SW480 (cell line): ENCODE results near the gene EPPIN.
"Not testable (repeated sequence)": the region's sequence is repeated elsewhere in the genome, so short reads cannot be mapped to it uniquely, and the experiment has no call there.

Experiments used
- DNase-seq: peaks from one replicate; pipeline ENCODE4 v3.0.0-alpha.2; 2016; ENCODE audit warnings: low spot score

The EPPIN gene

DNA sequence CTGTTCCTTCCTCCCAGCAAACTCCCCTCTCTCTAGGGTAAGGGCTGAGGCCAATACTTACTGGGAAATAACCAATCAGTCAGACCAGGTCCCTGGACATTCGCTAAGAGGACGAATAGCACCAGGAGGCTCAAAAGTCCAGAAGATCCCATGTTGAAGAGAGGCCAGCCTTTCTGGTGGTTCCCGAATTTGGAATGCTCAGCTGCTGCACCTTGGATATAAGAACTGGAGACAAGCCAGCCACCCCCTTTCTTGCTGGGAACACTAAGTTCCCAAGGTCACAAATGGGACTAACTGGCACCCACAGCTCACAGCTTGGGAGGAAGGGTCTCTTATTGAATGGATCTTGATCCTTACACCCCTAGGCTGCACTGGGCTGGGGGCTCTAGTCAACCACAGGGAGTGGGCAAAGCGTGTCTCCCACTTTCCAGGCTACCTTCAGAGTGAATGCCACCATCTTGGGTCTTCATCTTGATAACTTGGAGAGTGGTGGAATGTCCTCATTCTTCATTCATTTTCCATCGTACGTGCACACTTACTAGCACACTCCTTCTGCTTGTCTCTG is at the start of gene EPPIN:
Gene EPPIN (minus strand): TSS at position 196 of the 565 bp plus-strand sequence. CDS start 44 bp downstream, at position 152.
- DNase-seq, result no peak

DNA sequence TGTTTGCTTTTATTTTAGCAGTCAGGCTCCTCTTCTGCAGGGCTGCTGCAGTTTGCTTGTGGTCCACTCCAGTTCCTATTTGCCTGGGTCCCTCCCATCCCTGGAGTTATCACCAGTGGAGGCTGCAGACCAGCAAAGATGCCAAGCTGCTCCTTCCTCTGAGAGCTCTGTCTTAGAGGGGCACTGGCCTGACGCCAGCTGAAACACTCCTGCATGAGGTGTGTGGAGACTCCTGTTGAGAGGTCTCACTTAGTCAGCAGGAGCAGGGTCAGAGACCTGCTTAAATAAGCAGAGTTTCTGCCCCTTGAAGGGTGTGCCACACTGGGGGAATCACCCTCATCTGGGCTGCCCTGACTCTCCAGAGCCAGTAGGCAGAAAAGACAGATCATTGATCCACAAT is 48.0 kb upstream of the EPPIN start:
- no peak for DNase-seq

DNA sequence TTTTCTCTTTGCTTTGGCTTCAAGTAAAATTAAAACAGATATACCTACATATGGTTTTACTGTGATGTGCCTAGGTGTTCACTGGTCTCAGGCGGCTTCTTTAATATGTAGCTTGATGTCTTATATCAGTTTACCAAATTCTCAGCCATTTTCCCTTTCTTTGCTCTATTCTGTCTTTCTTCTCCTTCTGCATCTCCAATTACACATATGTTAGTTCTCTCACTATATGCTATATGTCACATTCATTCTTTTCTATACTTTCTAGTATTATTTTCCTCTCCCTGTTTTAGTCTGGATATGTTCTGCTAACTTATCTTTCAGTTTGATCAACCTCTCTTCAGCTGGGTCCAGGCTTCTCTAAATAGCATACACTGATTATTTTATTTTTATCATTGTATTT is 46.3 kb upstream of the EPPIN start:
- no peak for DNase-seq

DNA sequence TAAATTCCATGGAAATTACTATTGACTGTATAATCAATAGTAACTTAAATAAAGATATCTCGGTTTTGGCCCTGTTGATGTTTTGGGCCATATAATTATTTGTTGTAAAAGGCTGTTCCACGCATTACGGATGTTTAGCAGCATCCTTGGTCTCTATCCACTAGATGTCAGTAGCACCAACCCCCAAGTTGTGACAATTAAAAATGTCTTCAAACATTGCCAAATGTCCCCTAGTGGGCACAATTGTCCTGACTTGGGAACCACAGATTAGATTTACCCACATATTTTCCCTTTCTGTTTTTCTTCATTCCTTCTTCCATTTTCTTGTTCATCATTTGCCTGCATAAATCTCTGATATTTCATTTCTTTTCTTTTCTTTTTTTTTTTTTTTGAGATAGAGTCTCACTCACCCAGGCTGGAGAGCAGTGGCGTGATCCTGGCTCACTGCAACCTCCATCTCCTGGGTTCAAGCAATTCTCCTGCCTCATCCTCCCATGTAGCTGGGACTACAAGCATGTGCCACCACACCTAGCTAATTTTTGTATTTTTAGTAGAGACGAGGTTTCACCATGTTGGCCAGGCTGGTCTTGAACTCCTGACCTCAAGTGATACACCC is 45.5 kb upstream of the EPPIN start:
- peak; percentile 81 for DNase-seq

DNA sequence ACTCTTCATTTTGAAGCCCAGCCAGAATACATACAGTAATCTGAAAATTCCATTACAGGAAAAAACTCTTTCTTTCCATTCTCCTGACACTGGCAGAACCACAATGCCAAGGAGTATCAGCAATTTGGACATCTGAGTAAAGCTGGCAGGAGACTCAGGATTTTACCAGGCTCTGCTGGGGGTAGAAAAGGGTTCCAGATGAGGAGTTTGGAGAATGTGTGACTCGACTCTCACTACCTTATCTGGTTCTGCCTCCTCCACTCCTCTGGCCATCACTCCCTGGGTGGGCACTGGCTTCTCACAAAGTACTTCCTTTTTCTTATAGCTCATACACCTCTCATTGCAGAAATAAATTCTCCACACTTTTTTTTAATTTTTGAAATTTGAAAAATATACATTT is 42.5 kb upstream of the EPPIN start:
- no peak for DNase-seq

DNA sequence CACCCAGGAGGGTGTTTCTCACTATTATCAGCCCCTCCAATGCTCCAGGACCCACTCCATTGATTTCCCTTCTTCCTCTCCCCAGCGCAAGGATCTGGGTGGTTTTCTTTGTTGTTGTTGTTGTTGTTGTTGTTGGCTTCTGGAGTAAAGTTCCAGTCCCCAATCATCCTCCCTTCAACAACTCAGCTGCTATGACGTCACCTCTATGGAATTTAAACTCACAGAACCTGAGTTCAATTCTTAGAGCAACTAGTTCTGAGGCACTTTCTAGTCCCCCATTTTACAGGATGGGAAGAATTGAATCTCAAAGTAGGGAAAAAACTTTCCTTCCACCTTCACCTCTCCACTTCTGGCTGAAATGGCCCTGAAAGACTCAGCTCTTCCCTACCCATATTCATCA is 41.6 kb upstream of the EPPIN start:
- DNase-seq, result no peak

DNA sequence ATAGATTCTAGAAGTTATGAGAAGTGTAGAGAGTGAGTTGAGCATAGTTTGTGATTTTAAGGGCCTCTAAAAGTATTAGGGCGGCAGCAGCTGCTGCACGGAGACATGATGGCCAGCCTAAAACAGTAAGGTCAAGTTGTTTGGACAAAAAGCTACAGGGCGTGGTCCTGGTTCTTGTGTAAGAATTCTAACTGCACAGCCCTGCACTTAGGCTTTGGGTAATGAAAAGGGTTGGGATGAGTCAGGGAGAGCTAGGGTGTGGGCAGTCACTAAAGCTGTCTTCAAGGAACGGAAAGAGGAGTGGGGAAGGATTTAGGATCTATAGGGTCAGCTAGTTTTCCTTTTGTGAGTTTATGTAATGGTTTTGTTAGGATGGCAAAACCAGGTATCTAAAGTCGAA is 38.8 kb upstream of the EPPIN start:
- not testable (repeated sequence) for DNase-seq

DNA sequence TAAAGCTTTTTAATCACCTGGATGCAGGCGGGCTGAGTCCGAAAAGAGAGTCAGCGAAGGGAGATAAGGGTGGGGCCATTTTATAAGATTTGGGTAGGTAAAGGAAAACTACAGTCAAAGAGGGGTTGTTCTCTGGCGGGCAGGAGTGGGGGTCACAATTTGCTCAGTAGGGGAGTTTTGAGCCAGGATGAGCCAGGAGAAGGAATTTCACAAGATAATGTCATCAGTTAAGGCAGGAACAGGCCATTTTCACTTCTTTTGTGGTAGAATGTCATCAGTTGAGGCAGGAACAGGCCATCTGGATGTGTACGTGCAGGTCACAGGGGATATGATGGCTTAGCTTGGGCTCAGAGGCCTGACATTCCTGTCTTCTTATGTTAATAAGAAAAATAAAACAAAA is 37.1 kb upstream of the EPPIN start:
- not testable (repeated sequence) for DNase-seq

DNA sequence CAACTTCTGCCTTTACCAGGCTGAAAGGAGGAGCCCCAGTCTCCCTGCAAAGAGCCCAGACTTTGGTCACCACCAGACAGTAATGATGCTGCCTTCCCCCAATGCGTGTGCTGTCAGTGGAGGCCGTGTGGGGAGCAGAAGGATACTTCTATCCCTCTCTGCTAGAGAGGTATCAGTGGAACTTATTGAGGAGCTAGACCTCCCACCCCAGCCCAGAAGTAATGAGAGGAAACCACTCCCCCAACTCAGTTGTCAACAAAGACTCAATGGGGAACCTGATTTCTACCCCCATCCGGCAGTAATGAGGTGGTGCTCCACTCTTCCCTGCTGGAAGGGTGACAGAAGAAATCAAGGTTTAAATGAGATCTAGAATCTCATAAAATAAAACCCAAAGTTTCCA is 36.3 kb upstream of the EPPIN start:
- DNase-seq, result no peak

DNA sequence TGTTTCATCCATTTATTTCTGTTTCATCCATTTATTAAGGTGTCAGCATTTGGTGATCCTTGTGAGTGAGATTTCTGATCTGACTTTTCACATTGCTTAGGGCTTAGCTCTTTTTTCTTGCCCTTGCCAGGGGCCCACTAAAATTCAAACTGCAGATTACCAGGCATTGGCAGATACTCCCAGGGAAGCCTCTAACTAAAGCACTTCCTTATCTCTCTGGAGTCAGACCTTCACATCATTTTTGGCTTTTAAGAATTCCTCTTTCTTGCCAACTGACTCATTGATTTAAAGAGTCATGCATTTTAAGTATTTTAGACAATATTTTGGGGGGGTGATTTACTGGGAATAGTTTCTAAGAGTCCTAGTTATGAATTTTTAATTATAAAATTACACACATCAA is 34.5 kb upstream of the EPPIN start:
- DNase-seq, result no peak

DNA sequence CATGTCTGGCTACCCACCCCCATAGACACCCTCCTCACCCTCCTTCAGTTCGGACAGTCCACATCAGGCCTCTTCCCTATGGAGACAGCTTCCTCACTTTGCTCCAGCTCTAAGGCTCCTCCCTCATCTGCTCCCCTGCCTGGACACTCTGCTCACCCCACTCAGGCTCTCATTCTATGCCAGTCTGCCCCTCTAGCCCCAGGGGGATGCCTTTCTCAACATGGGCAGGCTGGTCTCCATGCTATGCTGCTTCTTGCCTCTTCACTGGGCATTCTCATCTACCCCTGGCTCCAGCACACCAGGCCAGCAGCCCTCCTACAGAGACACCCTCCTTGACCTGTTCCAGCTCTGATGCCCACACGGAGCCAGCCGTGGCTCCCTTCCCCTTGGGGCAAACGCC is 32.0 kb upstream of the EPPIN start, which contains the start of gene WFDC8:
Gene WFDC8 (minus strand): TSS at position 101 of the 400 bp plus-strand sequence. CDS start 37 bp downstream, at position 64.
- no peak for DNase-seq

DNA sequence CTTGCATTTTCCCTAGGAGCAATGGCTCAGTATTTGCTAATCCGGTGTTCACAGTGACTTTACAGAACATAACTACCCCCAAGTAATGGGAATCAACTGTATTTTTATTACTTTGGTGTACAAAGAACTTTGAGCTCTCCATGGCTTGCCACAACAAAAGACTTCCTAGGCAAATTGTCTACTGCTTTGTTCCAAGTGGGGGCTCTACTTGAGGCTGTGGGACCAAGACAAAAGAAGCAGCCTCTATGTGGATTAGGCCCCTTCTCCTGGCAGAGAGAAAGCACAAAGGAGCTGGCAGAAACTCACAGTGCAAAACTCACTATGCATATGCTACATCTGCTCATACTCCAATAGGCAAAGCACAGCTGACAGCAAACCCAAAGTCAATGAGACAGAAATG is 31.0 kb upstream of the EPPIN start:
- DNase-seq, result no peak

DNA sequence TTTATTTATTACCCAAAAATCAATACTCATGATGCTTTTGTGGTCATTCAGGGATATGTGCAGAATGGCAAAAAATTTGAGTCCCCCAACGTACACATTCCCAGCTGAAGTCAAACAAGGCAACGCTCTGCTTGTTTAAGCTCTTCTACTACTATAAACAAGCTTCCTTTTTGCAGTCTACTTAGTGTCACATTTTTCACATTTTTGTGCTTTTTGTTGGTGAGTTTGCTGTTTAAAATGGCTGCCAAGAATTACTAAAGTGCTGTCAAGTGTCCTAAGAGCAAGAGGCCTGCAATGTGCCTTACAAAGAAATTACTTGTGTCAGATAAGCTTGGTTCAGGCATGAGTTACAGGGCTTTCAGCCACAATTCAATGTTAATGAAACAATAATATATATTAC is 29.8 kb upstream of the EPPIN start:
- no peak for DNase-seq

DNA sequence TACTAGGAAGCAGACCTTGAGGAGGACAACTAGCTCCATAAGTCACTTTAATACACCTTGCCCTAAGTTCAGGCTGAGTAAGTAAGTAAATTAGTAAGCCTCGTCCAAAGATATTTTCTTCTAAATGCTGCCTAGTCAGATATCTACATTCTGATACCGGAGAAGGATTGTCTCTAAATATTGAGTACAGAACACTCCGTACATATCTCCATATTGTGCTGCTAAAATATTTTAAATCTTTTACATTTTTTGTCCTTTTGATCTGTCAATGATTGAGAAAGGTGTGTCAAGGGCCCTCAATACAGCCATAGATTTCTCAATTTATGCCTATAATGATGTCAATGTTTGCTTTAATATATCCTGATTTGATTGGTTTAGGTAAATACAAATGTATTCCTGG is 28.7 kb upstream of the EPPIN start:
- no peak for DNase-seq

DNA sequence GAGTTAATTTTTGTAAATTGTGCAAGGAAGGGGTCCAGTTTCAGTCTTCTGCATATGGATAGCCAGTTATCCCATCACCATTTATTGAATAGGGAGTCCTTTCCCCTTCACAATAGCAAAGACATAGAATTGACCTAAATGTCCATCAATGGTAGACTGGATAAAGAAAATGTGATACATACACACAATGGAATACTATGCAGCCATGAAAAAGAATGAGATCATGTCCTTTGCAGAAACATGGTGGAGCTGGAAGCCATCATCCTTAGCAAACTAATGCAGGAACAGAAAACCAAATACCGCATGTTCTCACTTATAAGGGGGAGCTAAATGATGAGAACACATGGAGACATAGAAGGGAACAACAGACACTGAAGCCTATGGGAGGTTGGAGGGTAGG is 22.4 kb upstream of the EPPIN start:
- not testable (repeated sequence) for DNase-seq

DNA sequence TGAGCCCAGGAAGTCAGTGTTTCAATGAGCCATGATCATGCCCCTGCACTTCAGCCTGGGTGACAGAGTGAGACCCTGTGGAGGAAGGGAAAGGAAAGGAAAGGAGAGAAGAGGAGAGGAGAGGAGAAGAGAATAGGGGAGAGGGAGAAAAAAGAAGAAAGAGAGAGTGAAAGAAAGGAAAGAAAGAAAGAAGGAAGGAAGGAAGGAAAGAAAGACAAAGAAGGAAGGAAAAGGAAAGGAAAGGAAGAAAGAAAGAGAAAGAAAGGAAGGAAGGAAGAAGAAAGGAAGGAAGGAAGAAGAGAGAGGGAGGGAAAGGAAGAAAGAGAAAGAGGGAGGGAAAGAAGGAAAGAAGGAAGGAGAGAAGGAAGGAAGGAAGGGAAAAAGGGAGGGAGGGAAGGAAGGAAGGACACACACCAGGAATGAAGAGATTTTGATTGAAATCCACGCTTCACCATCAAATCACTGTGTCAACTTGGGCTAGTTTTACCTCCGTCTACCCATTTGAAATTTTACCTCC is 17.6 kb upstream of the EPPIN start:
- no peak for DNase-seq

DNA sequence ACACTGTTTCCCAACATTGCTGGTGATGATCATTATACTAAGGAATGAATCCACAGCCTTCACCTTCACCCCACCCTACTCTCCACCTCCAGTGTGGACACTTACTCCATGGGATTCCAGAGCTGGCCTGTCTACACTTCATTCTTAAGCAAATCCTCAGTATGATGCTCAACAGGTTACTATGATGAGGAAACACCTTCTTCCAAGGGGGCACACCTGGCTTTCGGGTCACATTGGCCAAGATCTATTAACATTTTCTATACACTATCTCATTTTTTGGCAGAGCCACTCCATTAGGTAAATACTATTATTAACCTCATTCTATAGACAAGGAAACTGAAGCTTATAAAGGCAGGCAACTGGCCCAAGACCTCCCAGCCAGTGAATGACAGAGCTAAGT is 8.0 kb upstream of the EPPIN start:
- DNase-seq, result no peak

DNA sequence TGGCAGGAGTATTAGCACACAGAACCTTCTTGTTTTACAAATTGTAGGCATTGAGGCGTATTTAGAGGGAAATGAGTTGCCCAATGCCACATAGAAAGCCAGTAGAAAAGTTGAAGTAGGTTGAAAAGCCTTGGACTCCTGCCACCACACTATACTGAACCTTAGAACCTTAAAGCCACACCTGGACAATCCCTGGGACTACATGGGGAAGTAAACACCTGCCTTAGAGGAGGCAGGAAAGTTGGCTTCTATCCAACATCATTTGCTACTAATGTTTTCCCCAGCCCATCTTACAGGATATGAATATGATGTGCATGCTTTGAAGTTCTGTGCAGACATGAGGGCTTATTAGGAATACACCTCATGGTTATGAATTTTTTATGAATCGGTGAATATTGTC is 5.3 kb upstream of the EPPIN start:
- no peak for DNase-seq

DNA sequence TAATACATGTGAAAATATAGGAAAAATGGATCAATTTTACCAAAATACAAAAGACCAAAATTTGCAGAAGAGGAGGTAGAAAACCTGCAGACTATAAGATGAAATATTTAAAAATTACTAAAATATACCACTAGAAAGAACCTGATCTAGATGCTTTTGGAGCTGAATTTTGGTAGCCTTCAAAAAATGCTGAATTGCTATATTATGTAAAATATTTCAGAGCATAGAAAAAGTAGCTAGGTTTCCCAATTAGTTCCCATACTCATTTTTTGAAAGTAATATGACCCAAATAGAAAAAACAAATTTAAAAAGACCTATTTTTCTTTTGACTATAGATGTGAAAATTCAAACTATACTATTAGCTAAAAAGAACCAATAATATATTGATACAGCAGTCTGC is 3.6 kb upstream of the EPPIN start:
- no peak for DNase-seq

DNA sequence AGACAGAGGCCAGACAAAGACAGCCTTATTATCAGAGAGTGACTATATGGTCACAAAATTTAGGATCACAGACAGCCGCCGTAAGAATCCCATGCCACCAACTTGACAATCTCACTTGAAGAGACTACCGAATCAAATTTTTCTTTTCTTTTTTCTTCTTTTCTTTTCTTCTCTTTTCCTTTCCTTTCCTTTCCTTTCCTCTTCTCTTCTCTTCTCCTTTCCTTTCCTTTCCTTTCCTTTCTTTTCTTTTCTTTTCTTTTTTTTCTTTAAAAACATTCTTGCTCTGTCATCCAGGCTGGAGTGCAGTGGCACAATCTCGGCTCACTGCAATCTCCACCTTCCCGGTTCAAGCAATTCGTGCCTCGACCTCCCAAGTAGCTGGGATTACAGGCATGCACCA is 1.2 kb upstream of the EPPIN start:
- DNase-seq, result no peak

DNA sequence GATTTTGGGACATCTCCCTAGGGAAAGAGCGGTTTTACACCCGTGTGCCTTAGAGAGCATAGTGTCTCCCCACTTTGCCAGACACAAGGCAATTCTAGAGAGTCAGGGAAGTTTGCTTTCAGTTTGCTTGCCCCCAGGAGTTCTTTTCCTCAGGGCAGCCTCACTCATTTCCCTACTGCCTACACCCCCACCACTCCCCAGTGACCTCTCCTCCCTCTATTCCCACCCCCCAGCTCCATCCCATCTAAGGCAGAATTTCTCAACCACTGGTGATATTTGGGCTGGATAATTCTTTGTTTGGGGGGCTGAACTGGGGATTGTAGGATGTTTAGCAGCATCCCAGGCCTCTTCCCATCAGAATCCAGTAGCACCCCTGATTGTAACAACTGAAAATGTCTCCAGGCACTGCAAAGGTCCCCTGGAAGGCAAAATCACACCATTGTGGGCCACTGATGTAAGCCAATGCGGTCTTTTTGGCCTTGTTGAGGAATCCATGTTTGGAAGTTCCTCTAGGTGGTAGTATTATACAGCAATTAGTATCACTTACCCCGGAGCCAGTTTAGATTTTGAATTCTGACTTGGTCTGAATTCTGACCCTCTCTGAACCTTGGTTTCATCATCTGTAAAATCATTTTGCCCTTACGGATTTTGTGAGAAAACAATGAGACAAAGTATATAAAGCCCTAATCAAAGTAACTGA is 1.3 kb downstream of the EPPIN start:
- DNase-seq, result peak; percentile 68

DNA sequence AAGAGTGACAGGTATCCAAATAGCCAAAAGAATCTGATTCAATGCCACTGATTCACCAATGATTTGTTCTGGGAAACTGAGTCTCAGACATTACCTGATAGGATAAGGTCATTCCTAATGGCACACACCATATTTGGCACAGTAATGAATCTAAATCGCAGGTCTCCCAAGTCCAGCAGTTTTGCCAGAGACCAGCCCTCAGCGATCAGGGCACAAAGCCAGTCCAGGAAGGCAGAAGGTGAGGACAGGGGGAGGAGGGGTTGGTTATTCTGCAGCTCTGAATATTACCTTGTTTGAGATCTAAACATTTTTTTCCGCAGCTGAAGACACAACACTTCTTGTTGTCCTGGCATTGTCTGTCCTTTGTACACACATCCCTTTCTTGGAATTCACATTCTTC is 1.9 kb downstream of the EPPIN start:
- no peak for DNase-seq

DNA sequence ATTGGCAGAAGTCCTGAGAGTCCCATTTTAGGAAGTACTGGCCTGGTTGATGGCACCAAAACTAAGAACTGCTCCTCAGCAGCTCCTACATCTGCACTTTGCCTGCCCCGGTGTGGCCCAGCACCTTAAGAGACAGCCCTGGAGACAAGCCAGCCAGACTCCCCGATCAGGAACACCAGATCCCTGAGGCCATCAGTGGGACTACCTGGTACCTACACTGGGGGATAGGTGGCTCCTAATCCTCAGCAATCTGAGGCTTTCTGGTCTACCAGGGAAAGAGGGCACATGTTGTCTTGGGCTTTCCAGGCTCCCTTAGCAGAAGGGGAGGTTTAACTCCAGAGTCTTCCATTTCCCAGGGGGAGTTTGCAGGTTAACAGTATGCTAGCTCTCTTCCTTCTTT is 7.8 kb downstream of the EPPIN start, which contains the start of gene WFDC6:
Gene WFDC6 (minus strand): TSS at position 101 of the 400 bp plus-strand sequence. CDS start 75 bp downstream, at position 26.
- DNase-seq, result no peak
